Gastroesophageal sphincter (tissue), 3 donors: Measurements from ENCODE around the gene CXorf49B.

Experiments
- CTCF ChIP-seq, 4 experiments: fragments of 200-600 bp in 2 of 4; fragments of 450-650 bp in 2 of 4; sonication (generic) in 1 of 4; IDR thresholded peaks; one replicate each; pipeline ENCODE4 v1.5.1; 2017 to 2019; ENCODE audit warnings: antibody characterized with exemption in 4 of 4, mild to moderate bottlenecking in 2 of 4, moderate library complexity in 2 of 4
- POLR2A ChIP-seq, 2 donors: fragments of 450-650 bp; IDR thresholded peaks; one replicate each; pipeline ENCODE4 v1.6.1; 2017; ENCODE audit warnings: antibody characterized with exemption in 2 of 2, mild to moderate bottlenecking in 2 of 2, moderate library complexity in 1 of 2

GRCh38 chrX:71814123-71814912 is 51.2 kb downstream of the CXorf49B start:
- TF ChIP-seq POLR2A (IDR thresholded peaks at IDR 0.05), result no peak
- no peak for TF ChIP-seq CTCF (IDR thresholded peaks at IDR 0.05)
